Brain microvascular endothelial cell (primary cell): ENCODE data around the gene RFESD.

Experiments used
- DNase-seq: peaks from one replicate; pipeline ENCODE4 v3.0.0-alpha.2; 2020
- H3K27ac ChIP-seq: fragments of 250-450 bp; sonication (Bioruptor Pico); 2 replicates; pipeline ENCODE4 v1.5.1; 2020; ENCODE audit warnings: mild to moderate bottlenecking, moderate library complexity
- H3K27me3 ChIP-seq: fragments of 250-450 bp; sonication (Bioruptor Pico); replicated peaks from 2 replicates; pipeline ENCODE4 v1.5.1; 2020; ENCODE audit warnings: mild to moderate bottlenecking
- H3K36me3 ChIP-seq: fragments of 250-450 bp; sonication (Bioruptor Pico); replicated peaks from 2 replicates; pipeline ENCODE4 v1.5.1; 2020; ENCODE audit warnings: mild to moderate bottlenecking
- H3K4me3 ChIP-seq: 2 replicates; pipeline ENCODE4 v1.5.1; 2011; ENCODE audit warnings: low read depth, mild to moderate bottlenecking, control low read depth, low read length, moderate library complexity
- CTCF ChIP-seq: IDR thresholded peaks from 2 replicates; pipeline ENCODE4 v1.5.1; 2011; ENCODE audit warnings: low read depth, mild to moderate bottlenecking, moderate library complexity, low read length, control low read depth, inconsistent platforms; ENCODE audit errors: missing control alignments
- in situ Hi-C: cut with HindIII; loops from 2 replicates; pipeline ENCODE4 v1.10.0; 2017; ENCODE audit warnings: low sequenced_read_pairs, low pct_ligation_motif_present

RFESD gene

GRCh38 chr5:95619096-95619495, 27.5 kb upstream of the RFESD start:
- TF ChIP-seq CTCF = no peak
- Histone ChIP-seq H3K27ac (peak overlapping the region; percentile 28), H3K4me3 (no peak overlapping the region), H3K36me3 (no peaks in the 10 kb centered on the region), H3K27me3 (no peaks in the 10 kb centered on the region)
- in situ Hi-C loops = no loop called here
- peak; percentile 44 for DNase-seq

GRCh38 chr5:95619514-95620029, 27.0 kb upstream of the RFESD start:
- no peak for TF ChIP-seq CTCF
- DNase-seq = no peak
- Histone ChIP-seq H3K4me3 (peak overlapping the region; percentile 64), H3K27ac (peak overlapping the region; percentile 28), H3K36me3 (no peaks in the 10 kb centered on the region), H3K27me3 (no peaks in the 10 kb centered on the region)
- in situ Hi-C loops = no loop called here

GRCh38 chr5:95620030-95620869, 26.3 kb upstream of the RFESD start, which contains the start of gene GPR150:
TSS of gene GPR150 (plus strand) at chr5:95620087. CDS start at chr5:95620276, 189 bp downstream.
- in situ Hi-C loops = no loop called here
- Histone ChIP-seq H3K27ac (peak within 1 kb of the TSS; percentile 28), H3K36me3 (no peaks in the 10 kb centered on the region), H3K4me3 (peak within 1 kb of the TSS; percentile 64), H3K27me3 (no peaks in the 10 kb centered on the region)
- DNase-seq = peak; percentile 14
- TF ChIP-seq CTCF = no peak

- DNase-seq = no peak
- no peak overlapping the region for H3K27ac ChIP-seq
- H3K36me3 ChIP-seq = no peaks in the 10 kb centered on the region
- in situ Hi-C loops = no loop called here
- TF ChIP-seq CTCF = no peak
- H3K27me3 ChIP-seq = no peaks in the 10 kb centered on the region
- peak overlapping the region; percentile 64 for H3K4me3 ChIP-seq
Measured at GRCh38 chr5:95620870-95621838, 25.4 kb upstream of the RFESD start.

GRCh38 chr5:95621839-95622629, 24.5 kb upstream of the RFESD start:
- Histone ChIP-seq H3K4me3 (no peak overlapping the region), H3K27ac (no peak overlapping the region), H3K27me3 (no peaks in the 10 kb centered on the region), H3K36me3 (no peaks in the 10 kb centered on the region)
- TF ChIP-seq CTCF = no peak
- in situ Hi-C loops = no loop called here
- no peak for DNase-seq
